GM23248 (cell line): ENCODE measurements around the gene KASH5. TPM values are rescaled to one million over a fixed set of nuclear protein-coding genes. Genes with fewer than 3 reads are reported as not detected.

ENCODE experiments used
- DNase-seq: peaks from one replicate; pipeline ENCODE4 v3.0.0-alpha.2; 2015
- H2AFZ ChIP-seq: fragments of 200-600 bp; sonication (generic); 2 replicates; pipeline ENCODE4 v1.6.1; 2016; ENCODE audit warnings: antibody characterized with exemption
- H3F3A ChIP-seq: fragments of 200-600 bp; sonication (generic); 2 replicates; pipeline ENCODE4 v1.6.1; 2016; ENCODE audit warnings: mild to moderate bottlenecking, antibody characterized with exemption, mixed run types; ENCODE audit not compliant: insufficient read depth
- H3K27ac ChIP-seq: fragments of 200-600 bp; sonication (generic); 2 replicates; pipeline ENCODE4 v1.5.1; 2016; ENCODE audit warnings: mild to moderate bottlenecking
- H3K27me3 ChIP-seq: fragments of 200-600 bp; sonication (generic); replicated peaks from 2 replicates; pipeline ENCODE4 v1.6.1; 2016; ENCODE audit warnings: mild to moderate bottlenecking; ENCODE audit not compliant: insufficient read depth
- H3K36me3 ChIP-seq: fragments of 200-600 bp; sonication (generic); 2 replicates; pipeline ENCODE4 v1.6.1; 2016; ENCODE audit warnings: low read depth, mild to moderate bottlenecking
- H3K4me1 ChIP-seq: fragments of 200-600 bp; sonication (generic); 2 replicates; pipeline ENCODE4 v1.6.1; 2016; ENCODE audit warnings: mild to moderate bottlenecking; ENCODE audit not compliant: insufficient read depth
- H3K4me2 ChIP-seq: fragments of 200-600 bp; sonication (generic); one replicate; pipeline ENCODE4 v1.6.1; 2016; ENCODE audit warnings: mild to moderate bottlenecking; ENCODE audit not compliant: unreplicated experiment
- H3K4me3 ChIP-seq: fragments of 200-600 bp; sonication (generic); 2 replicates; pipeline ENCODE4 v1.5.1; 2016; ENCODE audit warnings: mild to moderate bottlenecking
- H3K79me2 ChIP-seq: fragments of 200-600 bp; sonication (generic); 2 replicates; pipeline ENCODE4 v1.6.1; 2016; ENCODE audit warnings: mild to moderate bottlenecking; ENCODE audit not compliant: insufficient read depth
- H3K9ac ChIP-seq: fragments of 200-600 bp; sonication (generic); 2 replicates; pipeline ENCODE4 v1.6.1; 2016; ENCODE audit warnings: mild to moderate bottlenecking
- H3K9me2 ChIP-seq: fragments of 200-600 bp; sonication (generic); 2 replicates; pipeline ENCODE4 v1.6.1; 2016; ENCODE audit warnings: mixed run types, mild to moderate bottlenecking, moderate library complexity; ENCODE audit not compliant: insufficient read depth
- H3K9me3 ChIP-seq: fragments of 200-600 bp; sonication (generic); one replicate; pipeline ENCODE4 v1.6.1; 2017; ENCODE audit warnings: low read depth
- H4K20me1 ChIP-seq: fragments of 200-600 bp; sonication (generic); 2 replicates; pipeline ENCODE4 v1.6.0; 2016; ENCODE audit not compliant: insufficient read depth
- EZH2 ChIP-seq: fragments of 200-600 bp; sonication (generic); IDR thresholded peaks from 2 replicates; pipeline ENCODE4 v1.6.1; 2018; ENCODE audit warnings: antibody characterized with exemption, mild to moderate bottlenecking; ENCODE audit not compliant: insufficient read depth, poor library complexity, severe bottlenecking
- EZH2phosphoT487 ChIP-seq: fragments of 200-600 bp; sonication (generic); IDR thresholded peaks from 2 replicates; pipeline ENCODE4 v1.6.1; 2018; ENCODE audit warnings: antibody characterized with exemption, moderate library complexity, mild to moderate bottlenecking, low read depth; ENCODE audit not compliant: insufficient read depth
- WGBS, 2 experiments: methylation state at CpG; one replicate each; pipeline ENCODE4 v1.1.6; 2015 to 2017; ENCODE audit warnings: low lambda C conversion rate in 2 of 2, low coverage in 1 of 2; ENCODE audit errors: missing lambda C conversion rate in 2 of 2; 5-methylcytosine and 5-hydroxymethylcytosine counted together
- in situ Hi-C: fragments of 300-500 bp; cut with MboI; formaldehyde crosslinking; loops from 2 replicates; pipeline ENCODE4 v1.15.0; 2020
- polyA plus RNA-seq: library from polyadenylated mRNA; unstranded; fragments of >200 nt; fragmentation: Nextera tagmentation; extraction: Ambion mirVana; gene quantifications from 2 replicates; pipeline ENCODE4 v1.2.1, GENCODE V29; 2016
- total RNA-seq: library from RNA; depleted of rRNA; stranded (reverse); fragments of >200 nt; shearing (Covaris generic); gene quantifications from 2 replicates; pipeline ENCODE4 v1.2.3, GENCODE V29; 2014

Gene KASH5
- total and polyA plus RNA-seq, 2 experiments from 2014 or later = not detected

DNA sequence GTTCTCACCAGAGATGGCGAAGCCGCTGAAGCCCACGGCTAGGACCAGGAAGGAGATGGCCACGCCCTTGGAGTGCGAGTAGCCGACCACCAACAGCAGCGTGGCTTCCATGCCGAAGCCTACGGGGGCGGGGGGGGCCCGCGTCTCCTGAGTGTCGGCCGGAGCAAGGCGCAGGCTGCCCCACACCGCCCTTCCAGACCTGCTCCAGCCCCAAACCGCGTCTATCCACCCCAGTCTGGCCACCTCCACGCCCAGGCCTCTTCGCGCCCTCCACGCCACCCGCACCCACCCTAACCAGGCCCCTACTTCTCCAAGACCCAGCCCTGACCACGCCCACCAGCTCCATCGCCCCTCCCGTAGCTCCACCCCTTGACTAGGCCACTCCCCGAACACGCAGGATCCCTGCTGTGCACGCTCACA is 43.3 kb downstream of the KASH5 start:
- TF ChIP-seq EZH2phosphoT487 (no peak), EZH2 (no peak)
- H3K4me1 ChIP-seq = no peaks in the 10 kb centered on the region
- peaks cover 95% of the 10 kb centered on the region for H3K27me3 ChIP-seq
- no peaks in the 10 kb centered on the region for H4K20me1 ChIP-seq
- H3K4me2 ChIP-seq = no peak overlapping the region
- no peaks in the 10 kb centered on the region for H3K36me3 ChIP-seq
- no peak overlapping the region for H3K27ac ChIP-seq
- H3K4me3 ChIP-seq = no peak overlapping the region
- DNase-seq = no peak
- H2AFZ ChIP-seq = no peak overlapping the region
- no peaks in the 10 kb centered on the region for H3K79me2 ChIP-seq
- in situ Hi-C loops = no loop called here
- no peaks in the 10 kb centered on the region for H3F3A ChIP-seq
- H3K9me3 ChIP-seq = no peaks in the 10 kb centered on the region
- H3K9ac ChIP-seq = no peak overlapping the region
- H3K9me2 ChIP-seq = no peaks in the 10 kb centered on the region
- 29 to 46% methylated on average over 24 to 29 of the region's 29 CpGs for WGBS, 2 experiments

DNA sequence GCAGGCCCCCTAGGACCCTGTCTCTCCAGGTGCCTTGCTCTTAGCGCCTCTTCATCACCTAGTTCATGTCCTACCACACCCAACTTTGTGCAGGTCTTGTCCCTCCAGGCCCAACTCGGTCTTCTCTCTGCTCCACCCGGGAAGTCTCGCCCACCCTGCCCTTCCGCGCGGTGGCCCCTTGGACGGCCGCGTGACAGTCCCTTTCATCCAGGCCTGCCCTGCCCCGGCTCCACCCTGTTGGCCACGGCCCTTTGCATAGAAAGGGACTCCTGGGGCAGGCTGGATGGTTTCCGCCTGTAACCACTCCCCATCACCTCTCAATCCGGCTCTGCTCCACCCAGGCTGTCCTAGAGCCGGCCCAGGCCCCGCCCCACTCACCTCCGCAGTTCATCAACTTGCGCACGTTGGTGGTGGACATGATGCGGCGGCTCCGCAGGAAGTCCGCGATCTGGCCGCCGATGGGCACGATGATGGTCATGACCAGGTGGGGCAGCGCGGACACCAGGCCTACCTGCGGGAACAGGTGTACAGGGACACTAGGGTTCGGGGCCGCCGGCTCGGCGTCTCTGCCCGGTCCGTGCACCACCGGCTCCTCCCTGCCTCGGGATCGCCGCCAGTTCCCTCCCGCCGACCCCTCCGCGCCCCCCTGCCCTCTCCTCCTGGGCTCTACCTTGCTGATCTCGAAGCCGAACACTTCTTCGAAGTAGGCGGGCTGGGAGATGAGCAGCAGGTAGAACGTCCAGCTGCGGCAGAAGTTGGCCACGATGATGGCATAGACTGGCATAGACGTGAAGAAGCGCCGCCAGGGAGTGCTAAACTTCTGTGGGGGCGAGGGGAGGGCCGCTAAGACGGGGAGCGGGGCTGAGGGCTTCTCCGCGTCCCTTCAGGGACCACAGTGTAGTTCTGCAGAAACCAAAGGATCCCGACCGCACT is 44.4 kb downstream of the KASH5 start:
- WGBS, 2 experiments = 16 to 24% methylated on average over 32 to 63 of the region's 63 CpGs
- TF ChIP-seq EZH2 (no peak), EZH2phosphoT487 (no peak)
- Histone ChIP-seq H3K4me3 (no peak overlapping the region), H2AFZ (no peak overlapping the region), H3K79me2 (no peaks in the 10 kb centered on the region), H3K27ac (no peak overlapping the region), H3K9me2 (no peaks in the 10 kb centered on the region), H4K20me1 (no peaks in the 10 kb centered on the region), H3K36me3 (no peaks in the 10 kb centered on the region), H3K27me3 (peaks cover 92% of the 10 kb centered on the region), H3K4me1 (no peaks in the 10 kb centered on the region), H3K9me3 (no peaks in the 10 kb centered on the region), H3K4me2 (no peak overlapping the region), H3K9ac (no peak overlapping the region), H3F3A (no peaks in the 10 kb centered on the region)
- in situ Hi-C loops = no loop called here
- DNase-seq = no peak

DNA sequence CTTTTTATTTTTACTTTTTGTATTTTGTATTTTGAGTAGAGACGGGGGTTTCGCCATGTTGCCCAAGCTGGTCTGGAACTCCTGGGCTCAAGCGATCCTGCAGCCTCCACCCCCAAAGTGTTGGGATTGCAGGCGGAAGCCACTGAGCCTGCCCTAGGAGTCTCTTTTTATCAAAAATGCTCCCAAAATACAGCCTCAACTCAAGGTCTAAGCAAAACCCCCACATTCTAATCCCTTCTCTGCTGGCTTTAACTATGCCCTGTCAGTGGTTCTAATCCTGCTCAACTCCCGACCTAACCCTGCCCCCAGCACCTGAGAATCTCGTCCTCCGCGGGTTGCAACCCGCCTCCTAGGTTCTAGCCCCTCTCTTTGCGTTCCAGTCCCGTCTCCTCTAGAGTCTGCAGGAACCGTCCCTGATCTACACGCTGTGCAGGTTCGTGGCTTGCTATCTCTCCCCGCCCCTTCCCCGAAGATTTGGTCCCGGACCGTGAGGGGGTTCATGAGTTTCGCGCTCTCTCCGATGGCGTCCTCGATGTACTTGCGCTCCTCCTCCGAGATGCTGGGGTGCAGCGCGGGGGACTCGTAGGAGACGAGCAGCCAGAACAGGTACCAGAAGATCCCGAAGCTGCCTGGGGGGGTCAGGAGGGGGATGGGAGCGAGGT is 45.3 kb downstream of the KASH5 start:
- Histone ChIP-seq H3K9ac (no peak overlapping the region), H3K79me2 (no peaks in the 10 kb centered on the region), H3K4me2 (no peak overlapping the region), H3K9me3 (no peaks in the 10 kb centered on the region), H3K27me3 (peaks cover 83% of the 10 kb centered on the region), H4K20me1 (no peaks in the 10 kb centered on the region), H3K36me3 (no peaks in the 10 kb centered on the region), H3K4me1 (no peaks in the 10 kb centered on the region), H3K9me2 (no peaks in the 10 kb centered on the region), H3K27ac (no peak overlapping the region), H3K4me3 (no peak overlapping the region), H2AFZ (no peak overlapping the region), H3F3A (no peaks in the 10 kb centered on the region)
- DNase-seq = no peak
- in situ Hi-C loops = no loop called here
- TF ChIP-seq EZH2 (peak; percentile 98), EZH2phosphoT487 (0 out of 2 replicates have a peak, but pooled peaks have one; percentile 14)
- 7 to 21% methylated on average over 30 to 31 of the region's 31 CpGs for WGBS, 2 experiments

DNA sequence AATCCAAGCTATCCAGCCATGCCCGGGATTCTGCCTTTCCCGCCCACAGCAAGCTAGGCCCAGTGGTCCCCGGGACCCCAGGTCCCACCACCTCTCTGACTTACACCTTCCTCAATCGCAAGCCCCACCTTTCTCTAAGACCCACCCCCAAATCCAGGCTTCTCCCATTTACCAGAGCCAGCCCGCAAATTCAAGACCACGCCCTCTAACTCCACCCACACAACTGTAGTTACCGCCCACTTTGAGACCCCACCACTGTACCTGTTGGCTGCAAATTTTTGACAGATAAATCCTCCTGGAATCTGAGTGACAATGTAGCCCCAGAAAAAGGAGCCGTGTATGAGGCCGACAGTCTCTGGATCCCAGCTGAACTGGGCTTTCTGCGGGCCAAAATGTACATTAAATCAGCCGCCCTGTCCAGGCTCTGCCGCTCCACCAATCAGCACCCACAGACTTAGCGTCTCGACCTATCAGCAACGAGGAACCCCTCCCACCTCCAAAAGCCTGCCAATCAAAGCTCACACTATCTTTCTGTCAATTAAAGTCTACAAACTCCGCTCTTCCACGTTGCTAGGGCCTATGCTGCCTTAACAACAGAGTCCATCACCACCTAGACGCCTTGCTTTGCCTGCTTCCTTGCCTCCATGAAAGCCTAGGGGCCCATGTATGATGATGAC is 47.0 kb downstream of the KASH5 start:
- Histone ChIP-seq H3K4me3 (no peak overlapping the region), H3K27ac (no peak overlapping the region), H3F3A (no peaks in the 10 kb centered on the region), H3K4me2 (no peak overlapping the region), H3K79me2 (no peaks in the 10 kb centered on the region), H3K36me3 (no peaks in the 10 kb centered on the region), H3K9ac (no peak overlapping the region), H3K9me3 (no peaks in the 10 kb centered on the region), H3K4me1 (no peaks in the 10 kb centered on the region), H4K20me1 (no peaks in the 10 kb centered on the region), H3K9me2 (no peaks in the 10 kb centered on the region), H3K27me3 (peaks cover 83% of the 10 kb centered on the region), H2AFZ (no peak overlapping the region)
- TF ChIP-seq EZH2 = no peak
- TF ChIP-seq EZH2phosphoT487 = no peak
- DNase-seq = no peak
- WGBS, 2 experiments = 76 to 79% methylated on average over 18 of the region's 18 CpGs
- in situ Hi-C loops = no loop called here
